Upper lobe of left lung (tissue), 4 donors: ENCODE data around the gene SEPTIN8.
A peak's percentile ranks its signal among the peaks of the same experiment; 100 is the strongest.

Experiments used
- EP300 ChIP-seq, 4 donors: sonication (generic); formaldehyde crosslinking; IDR thresholded peaks; one replicate each; pipeline ENCODE4 v1.5.1; 2017; ENCODE audit warnings: antibody characterized with exemption in 4 of 4, control low read depth in 2 of 4
- POLR2A ChIP-seq, 4 donors: fragments of 450-650 bp; IDR thresholded peaks; one replicate each; pipeline ENCODE4 v1.5.1; 2016 to 2017; ENCODE audit warnings: antibody characterized with exemption in 4 of 4, mild to moderate bottlenecking in 2 of 4
- POLR2AphosphoS5 ChIP-seq, 2 donors: sonication (generic); formaldehyde crosslinking; IDR thresholded peaks; one replicate each; pipeline ENCODE4 v1.5.1; 2017; ENCODE audit warnings: antibody characterized with exemption in 2 of 2
- TF ChIP-seq, protein P1 (sequence below), 6 experiments: fragments of 450-650 bp in 4 of 6; fragments of 200-600 bp in 2 of 6; sonication (generic) in 2 of 6; IDR thresholded peaks; one replicate each; pipeline ENCODE4 v1.5.1; 2016 to 2019; ENCODE audit warnings: antibody characterized with exemption in 6 of 6

DNA sequence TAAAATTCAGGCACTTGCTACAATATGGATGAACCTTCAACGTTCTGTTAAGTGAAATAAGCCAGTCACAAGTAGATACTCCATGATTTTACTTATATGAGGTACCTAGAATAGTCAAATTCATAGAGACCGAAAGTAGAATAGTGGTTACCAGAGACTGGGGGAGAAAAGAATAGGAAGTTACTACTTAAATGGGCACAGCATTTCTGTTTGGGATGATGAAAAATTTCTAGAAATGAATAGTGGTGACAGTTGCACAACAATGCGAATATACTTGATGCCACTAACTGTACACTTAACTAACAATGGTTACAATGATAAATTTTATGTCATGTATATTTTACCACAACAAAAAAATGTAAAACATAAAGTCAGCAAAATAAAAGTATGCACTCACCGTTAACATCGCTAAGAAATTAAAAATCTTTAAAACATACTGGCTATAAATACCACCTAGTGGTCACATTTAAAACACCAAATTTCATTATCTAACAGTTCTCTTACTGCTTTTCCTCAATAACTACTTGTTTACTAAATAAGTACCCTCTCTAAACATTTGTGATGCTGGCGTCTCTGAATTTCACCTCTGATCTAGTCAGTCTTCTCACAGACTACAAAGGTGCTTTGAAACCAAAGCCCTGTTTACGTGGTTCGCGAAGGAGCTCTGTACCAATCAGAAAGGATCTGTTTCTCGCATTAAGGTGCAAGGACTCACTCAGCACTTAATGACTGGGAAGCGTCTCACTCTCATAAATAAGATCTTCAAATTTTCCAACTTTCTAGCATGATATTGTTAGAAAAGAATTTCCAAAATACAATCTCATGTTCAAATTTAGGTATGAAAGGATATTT is 62.4 kb downstream of the SEPTIN8 start:
- TF ChIP-seq EP300 (IDR thresholded peaks at IDR 0.05) (no peak), POLR2A (IDR thresholded peaks at IDR 0.05) (no peak), POLR2AphosphoS5 (IDR thresholded peaks at IDR 0.05) (no peak)
- TF ChIP-seq, protein P1, sequence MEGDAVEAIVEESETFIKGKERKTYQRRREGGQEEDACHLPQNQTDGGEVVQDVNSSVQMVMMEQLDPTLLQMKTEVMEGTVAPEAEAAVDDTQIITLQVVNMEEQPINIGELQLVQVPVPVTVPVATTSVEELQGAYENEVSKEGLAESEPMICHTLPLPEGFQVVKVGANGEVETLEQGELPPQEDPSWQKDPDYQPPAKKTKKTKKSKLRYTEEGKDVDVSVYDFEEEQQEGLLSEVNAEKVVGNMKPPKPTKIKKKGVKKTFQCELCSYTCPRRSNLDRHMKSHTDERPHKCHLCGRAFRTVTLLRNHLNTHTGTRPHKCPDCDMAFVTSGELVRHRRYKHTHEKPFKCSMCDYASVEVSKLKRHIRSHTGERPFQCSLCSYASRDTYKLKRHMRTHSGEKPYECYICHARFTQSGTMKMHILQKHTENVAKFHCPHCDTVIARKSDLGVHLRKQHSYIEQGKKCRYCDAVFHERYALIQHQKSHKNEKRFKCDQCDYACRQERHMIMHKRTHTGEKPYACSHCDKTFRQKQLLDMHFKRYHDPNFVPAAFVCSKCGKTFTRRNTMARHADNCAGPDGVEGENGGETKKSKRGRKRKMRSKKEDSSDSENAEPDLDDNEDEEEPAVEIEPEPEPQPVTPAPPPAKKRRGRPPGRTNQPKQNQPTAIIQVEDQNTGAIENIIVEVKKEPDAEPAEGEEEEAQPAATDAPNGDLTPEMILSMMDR (IDR thresholded peaks at IDR 0.05) = peak in 4 of 6 experiments; percentile 22 to 43 (median 24)
